GM12878 (cell line): Measurements from ENCODE around the gene CXXC4. TPM values are rescaled to one million over a fixed set of nuclear protein-coding genes. Genes with fewer than 3 reads are reported as not detected.

Experiments used
- HDGF ChIP-seq: fragments of 450-650 bp; IDR thresholded peaks from 2 replicates; pipeline ENCODE4 v1.6.1; 2016; ENCODE audit warnings: antibody characterized with exemption
- MEF2A ChIP-seq: IDR thresholded peaks from 2 replicates; pipeline ENCODE4 v1.6.1; 2011; ENCODE audit warnings: low read depth, mild to moderate bottlenecking, low read length, moderate library complexity; ENCODE audit not compliant: insufficient read depth
- TARDBP ChIP-seq: IDR thresholded peaks from 2 replicates; pipeline ENCODE4 v1.6.1; 2016; ENCODE audit warnings: borderline replicate concordance
- ZNF207 ChIP-seq: fragments of 450-650 bp; IDR thresholded peaks from 2 replicates; pipeline ENCODE4 v1.6.1; 2014; ENCODE audit warnings: antibody characterized with exemption, mild to moderate bottlenecking, borderline replicate concordance
- ZNF384 ChIP-seq: IDR thresholded peaks from 2 replicates; pipeline ENCODE4 v1.6.1; 2012; ENCODE audit warnings: low read depth, mild to moderate bottlenecking, low read length, improper control_type of control experiment, borderline replicate concordance
- polyA plus RNA-seq, 11 experiments: library from polyadenylated mRNA; depleted of rRNA in 4 of 11; unstranded in 6 of 11; stranded (reverse) in 5 of 11; fragments of >200 nt; fragmentation: Nextera tagmentation in 4 of 11; fragmentation: Illumina TruSeq in 1 of 11; extraction: Ambion mirVana in 4 of 11; extraction: Trizol in 1 of 11; gene quantifications; 1 replicate in 1 of 11; 2 replicates in 10 of 11; pipeline versions ENCODE4 v1.2.1 to v1.2.3, GENCODE V29; 2011 to 2016; ENCODE audit warnings: inconsistent platforms in 2 of 11, missing spikeins in 2 of 11, low read depth in 1 of 11
- total RNA-seq, 4 experiments: library from RNA; depleted of rRNA in 3 of 4; stranded (reverse); fragments of >200 nt in 3 of 4; fragmentation: Illumina TruSeq in 1 of 4; extraction: Trizol in 1 of 4; gene quantifications; 2 replicates each; pipeline versions ENCODE4 v1.2.1 to v1.2.3, GENCODE V29; 2013 to 2021

CXXC4 gene
- total and polyA plus RNA-seq, 10 of the 15 experiments (the other 5 are each of a cell fraction or from before 2014, with no cell fraction given), result 4.2 to 17.0 (median 7.8) TPM

DNA sequence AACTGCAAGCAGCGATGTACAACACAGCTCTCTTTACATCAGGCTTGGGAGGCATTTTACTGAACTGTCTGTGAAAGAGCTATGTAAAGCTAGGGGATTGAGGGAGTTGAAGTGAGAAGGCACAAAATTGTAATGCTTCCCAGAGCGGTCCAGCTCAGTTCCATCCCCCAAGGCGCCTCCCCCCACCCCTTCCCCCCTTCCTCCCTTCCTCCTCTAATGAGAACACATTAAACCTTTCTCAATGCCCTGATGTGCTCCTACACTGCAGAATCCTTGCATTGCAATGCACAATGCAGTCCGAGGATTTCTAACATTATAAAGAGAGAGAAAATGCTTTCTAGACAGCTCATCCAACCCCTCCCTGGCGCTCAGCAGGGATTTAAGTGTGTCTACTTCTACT, 73.9 kb downstream of the CXXC4 start (continued):
- no peak for TF ChIP-seq HDGF
- TF ChIP-seq MEF2A, result no peak
- no peak for TF ChIP-seq ZNF384
- no peak for TF ChIP-seq TARDBP
- no peak for TF ChIP-seq ZNF207
